Endothelial cell of umbilical vein (primary cell): ENCODE measurements around the gene AUTS2. TPM values are rescaled to one million over a fixed set of nuclear protein-coding genes. Genes with fewer than 3 reads are reported as not detected.

Source experiments
- BruUV-seq: library from RNA; stranded (reverse); fragments of 400-500 nt; replicated peaks from 2 replicates; lab custom pipeline; 2021; lab: Mats Ljungman, UMichigan
- CTCF ChIA-PET: fragments of 300-600, 350-600 bp; sonication (Branson Sonifier 250); formaldehyde crosslinking; loops from one replicate; lab custom pipeline; 2021; ENCODE audit warnings: antibody characterized with exemption, inconsistent platforms; lab: Charles Lee
- POLR2A ChIA-PET: fragments of 300-600, 350-600 bp; sonication (Branson Sonifier 250); formaldehyde crosslinking; loops from one replicate; lab custom pipeline; 2021; ENCODE audit warnings: antibody characterized with exemption, inconsistent platforms; lab: Charles Lee
- DNase-seq: peaks from one replicate; pipeline ENCODE4 v3.0.0-alpha.2; 2011; ENCODE audit warnings: low read depth, low spot score
- FAIRE-seq: peaks from 2 replicates; lab custom pipeline; 2011; peaks lifted over from hg19 to GRCh38; lab: Jason Lieb, UNC
- H2AFZ ChIP-seq: 2 replicates; pipeline ENCODE4 v1.6.0; 2012; ENCODE audit warnings: low read depth, low read length, control low read depth, inconsistent platforms
- H3K27ac ChIP-seq: 2 replicates; pipeline ENCODE4 v1.5.1; 2011; ENCODE audit warnings: low read depth, mild to moderate bottlenecking, control low read depth, low read length, moderate library complexity; ENCODE audit not compliant: insufficient read depth
- H3K27me3 ChIP-seq, 2 experiments: 2 replicates each; pipeline versions ENCODE4 v1.6.0 to v1.6.1; 2011; ENCODE audit warnings: low read length in 2 of 2, mixed read lengths in 1 of 2; ENCODE audit not compliant: control insufficient read depth in 2 of 2, insufficient read depth in 2 of 2
- H3K36me3 ChIP-seq, 2 experiments: 2 replicates in 1 of 2; 3 replicates in 1 of 2; pipeline ENCODE4 v1.5.1; 2011; ENCODE audit warnings: low read length in 2 of 2, mild to moderate bottlenecking in 1 of 2, moderate library complexity in 1 of 2; ENCODE audit not compliant: control insufficient read depth in 2 of 2, insufficient read depth in 2 of 2; ENCODE audit errors: extremely low read depth in 1 of 2
- H3K4me1 ChIP-seq: 3 replicates; pipeline ENCODE4 v1.5.1; 2011; ENCODE audit warnings: mild to moderate bottlenecking, low read length; ENCODE audit not compliant: control insufficient read depth, insufficient read depth; ENCODE audit errors: extremely low read depth
- H3K4me2 ChIP-seq: 2 replicates; pipeline ENCODE4 v1.6.1; 2011; ENCODE audit warnings: low read length, control low read depth, mixed read lengths; ENCODE audit not compliant: insufficient read depth
- H3K4me3 ChIP-seq, 3 experiments: fragments of 200-600 bp in 1 of 3; sonication (generic), shearing (Covaris generic) in 1 of 3; replicated peaks in 1 of 3; 2 replicates each; pipeline ENCODE4 v1.5.1; 2011 to 2016; ENCODE audit warnings: control low read depth in 3 of 3, low read length in 3 of 3, mild to moderate bottlenecking in 2 of 3, inconsistent platforms in 1 of 3, low read depth in 1 of 3, moderate library complexity in 1 of 3; ENCODE audit not compliant: insufficient read depth in 1 of 3
- H3K79me2 ChIP-seq: 2 replicates; pipeline ENCODE4 v1.6.0; 2012; ENCODE audit warnings: low read length, inconsistent platforms; ENCODE audit not compliant: control insufficient read depth, insufficient read depth
- H3K9ac ChIP-seq: replicated peaks from 2 replicates; pipeline ENCODE3; 2011; ENCODE audit warnings: low read length, control low read depth; ENCODE audit not compliant: insufficient read depth; ENCODE audit errors: extremely low read depth
- H3K9me1 ChIP-seq: replicated peaks from 3 replicates; pipeline ENCODE4 v1.6.0; 2011; ENCODE audit warnings: mild to moderate bottlenecking, low read length; ENCODE audit not compliant: control insufficient read depth, insufficient read depth; ENCODE audit errors: extremely low read depth
- H3K9me3 ChIP-seq: replicated peaks from 2 replicates; pipeline ENCODE4 v1.5.1; 2012; ENCODE audit warnings: low read length, inconsistent platforms; ENCODE audit not compliant: control insufficient read depth, insufficient read depth
- H4K20me1 ChIP-seq: replicated peaks from 2 replicates; pipeline ENCODE3; 2011; ENCODE audit warnings: mild to moderate bottlenecking, low read length; ENCODE audit not compliant: control insufficient read depth, insufficient read depth; ENCODE audit errors: extremely low read depth
- CTCF ChIP-seq, 2 donors: IDR thresholded peaks; 1 replicate in 1 of 2; 2 replicates in 1 of 2; pipeline ENCODE4 v1.5.1; 2011; ENCODE audit warnings: low read length in 2 of 2, mild to moderate bottlenecking in 2 of 2, moderate library complexity in 2 of 2, control low read depth in 1 of 2, inconsistent platforms in 1 of 2, low read depth in 1 of 2; ENCODE audit not compliant: insufficient read depth in 1 of 2; ENCODE audit errors: extremely low read depth in 1 of 2
- EZH2 ChIP-seq: IDR thresholded peaks from 2 replicates; pipeline ENCODE4 v1.6.1; 2012; ENCODE audit warnings: borderline replicate concordance, low read depth, mild to moderate bottlenecking, moderate library complexity, low read length, inconsistent platforms; ENCODE audit not compliant: severe bottlenecking
- GATA2 ChIP-seq: IDR thresholded peaks from 2 replicates; pipeline ENCODE4 v1.7.0; 2011; ENCODE audit warnings: low read depth, mild to moderate bottlenecking, moderate library complexity, mixed read lengths, low read length; ENCODE audit not compliant: insufficient read length, insufficient read depth
- POLR2A ChIP-seq: IDR thresholded peaks from 2 replicates; pipeline ENCODE4 v1.6.1; 2012; ENCODE audit warnings: low read depth, mild to moderate bottlenecking, control low read depth, low read length
- dilution Hi-C: fragments of 300-500 bp; cut with MboI; formaldehyde crosslinking; loops from one replicate; pipeline ENCODE4 v1.15.0; 2019; ENCODE audit warnings: low sequenced_read_pairs; ENCODE audit not compliant: extremely low pct_ligation_motif_present
- intact Hi-C: fragments of 100-400 bp; cut with micrococcal nuclease; formaldehyde crosslinking; loops from one replicate; pipeline ENCODE4 v1.10.0; 2022
- polyA plus RNA-seq, 4 experiments: library from polyadenylated mRNA; depleted of rRNA in 3 of 4; stranded (reverse) in 3 of 4; unstranded in 1 of 4; fragments of >200 nt; gene quantifications; 2 replicates each; pipeline versions ENCODE4 v1.2.1 to v1.2.3, GENCODE V29; 2011 to 2012; ENCODE audit warnings: missing spikeins in 1 of 4
- total RNA-seq: library from RNA; stranded (reverse); gene quantifications from 2 replicates; pipeline ENCODE4 v1.2.3, GENCODE V29; 2021

Gene AUTS2
- total and polyA plus RNA-seq, 2 donors (not counting 3 experiments of a cell fraction or from before 2014, with no cell fraction given), result 0.59 to 8.0 TPM

- H3K4me1 ChIP-seq, result no peaks in the 10 kb centered on the region
- ChIA-PET CTCF (no interaction called here), POLR2A (no interaction called here)
- no peak overlapping the region for H3K9ac ChIP-seq
- no peaks in the 10 kb centered on the region for H3K9me1 ChIP-seq
- no peak overlapping the region for H3K4me3 ChIP-seq
- no peak overlapping the region for H3K27ac ChIP-seq
- no peak for FAIRE-seq
- no peaks in the 10 kb centered on the region for H3K36me3 ChIP-seq
- no TSS peak for BruUV-seq
- no peaks in the 10 kb centered on the region for H3K9me3 ChIP-seq
- no peak for DNase-seq
- dilution Hi-C loops (no loop called here), intact Hi-C loops (no loop called here)
- no peaks in the 10 kb centered on the region for H3K79me2 ChIP-seq
- H3K27me3 ChIP-seq, result no peaks in the 10 kb centered on the region
- H4K20me1 ChIP-seq, result no peaks in the 10 kb centered on the region
- TF ChIP-seq EZH2 (no peak), POLR2A (no peak), GATA2 (no peak), CTCF (IDR thresholded peaks at IDR 0.05; ENCODE audit: extremely low read depth in 1 of 2, insufficient read depth in 1 of 2, low read depth in 1 of 2, low read length in 2 of 2) (no peak)
- no peak overlapping the region for H2AFZ ChIP-seq
- H3K4me2 ChIP-seq, result no peak overlapping the region
These were observed 1051.0 kb downstream of the AUTS2 start for GRCh38 chr7:70649323-70649722.

DNA sequence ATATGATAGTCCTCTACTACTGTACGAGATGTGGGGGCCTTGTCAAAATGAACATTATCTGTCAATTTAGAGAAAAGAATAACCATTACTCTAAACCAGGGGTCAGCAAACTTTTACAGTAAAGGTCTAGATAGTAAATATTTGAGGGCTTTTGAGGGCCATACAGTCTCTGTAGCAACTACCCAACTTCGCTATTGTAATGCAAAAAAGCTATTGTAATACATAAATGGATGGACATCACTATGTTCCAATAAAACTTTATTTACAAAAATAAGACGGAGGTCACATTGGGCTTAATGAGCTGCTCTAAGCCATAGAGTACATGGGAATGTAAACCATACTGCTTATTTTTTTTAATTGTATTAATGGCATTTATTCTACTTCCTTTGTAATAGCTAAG lies 1055.9 kb downstream of the AUTS2 start:
- Histone ChIP-seq H4K20me1 (no peaks in the 10 kb centered on the region), H3K9ac (no peak overlapping the region), H2AFZ (no peak overlapping the region), H3K9me3 (peaks cover 2% of the 10 kb centered on the region), H3K4me3 (no peak overlapping the region), H3K9me1 (no peaks in the 10 kb centered on the region), H3K27ac (no peak overlapping the region), H3K79me2 (no peaks in the 10 kb centered on the region), H3K4me2 (no peak overlapping the region), H3K4me1 (no peaks in the 10 kb centered on the region), H3K27me3 (no peaks in the 10 kb centered on the region), H3K36me3 (no peaks in the 10 kb centered on the region)
- dilution Hi-C loops (no loop called here), intact Hi-C loops (no loop called here)
- BruUV-seq, result no TSS peak
- no peak for FAIRE-seq
- TF ChIP-seq CTCF (IDR thresholded peaks at IDR 0.05; ENCODE audit: extremely low read depth in 1 of 2, insufficient read depth in 1 of 2, low read depth in 1 of 2, low read length in 2 of 2), result no peak
- ChIA-PET POLR2A (no interaction called here), CTCF (no interaction called here)
- no peak for DNase-seq
